GM10847 (cell line): Measurements from ENCODE around the gene CACNA1A.

ENCODE experiments used
- POLR2A ChIP-seq: IDR thresholded peaks from 2 replicates; pipeline ENCODE4 v1.6.1; 2011; ENCODE audit not compliant: insufficient read length; ENCODE audit errors: extremely low read depth

Gene CACNA1A

GRCh38 chr19:13447978-13448377 lies 58.3 kb downstream of the CACNA1A start:
- TF ChIP-seq POLR2A: no peak

- TF ChIP-seq POLR2A: no peak
Measured at GRCh38 chr19:13441810-13442512, 64.3 kb downstream of the CACNA1A start.

GRCh38 chr19:13437919-13438618 lies 68.2 kb downstream of the CACNA1A start:
- TF ChIP-seq POLR2A: no peak

GRCh38 chr19:13436352-13436751 lies 69.9 kb downstream of the CACNA1A start:
- no peak for TF ChIP-seq POLR2A

GRCh38 chr19:13430790-13431582 lies 75.3 kb downstream of the CACNA1A start:
- TF ChIP-seq POLR2A: no peak

GRCh38 chr19:13429563-13429962 lies 76.7 kb downstream of the CACNA1A start:
- no peak for TF ChIP-seq POLR2A

- no peak for TF ChIP-seq POLR2A
Measured at GRCh38 chr19:13428352-13428751, 77.9 kb downstream of the CACNA1A start.

GRCh38 chr19:13427273-13428051 lies 78.8 kb downstream of the CACNA1A start:
- TF ChIP-seq POLR2A: no peak

GRCh38 chr19:13425151-13425550 lies 81.1 kb downstream of the CACNA1A start:
- TF ChIP-seq POLR2A: no peak

GRCh38 chr19:13420780-13421179 lies 85.5 kb downstream of the CACNA1A start:
- no peak for TF ChIP-seq POLR2A

- TF ChIP-seq POLR2A: no peak
Measured at GRCh38 chr19:13417054-13417453, 89.2 kb downstream of the CACNA1A start.

GRCh38 chr19:13411899-13412298 lies 94.4 kb downstream of the CACNA1A start:
- no peak for TF ChIP-seq POLR2A

- no peak for TF ChIP-seq POLR2A
Measured at GRCh38 chr19:13410946-13411345, 95.3 kb downstream of the CACNA1A start.

- no peak for TF ChIP-seq POLR2A
Measured at GRCh38 chr19:13408889-13409518, 97.3 kb downstream of the CACNA1A start.

- no peak for TF ChIP-seq POLR2A
Measured at GRCh38 chr19:13404236-13404635, 102.0 kb downstream of the CACNA1A start.
